Thyroid gland (tissue), 4 donors: ENCODE measurements around the gene LRRC7. TPM values are rescaled to one million over a fixed set of nuclear protein-coding genes. Genes with fewer than 3 reads are reported as not detected.

Source experiments
- DNase-seq, 2 donors: peaks; one replicate each; pipeline ENCODE4 v3.0.0-alpha.2; 2019
- H3K27ac ChIP-seq, 3 donors: fragments of 200-600 bp; sonication (generic); 1 replicate in 2 of 3; 2 replicates in 1 of 3; pipeline ENCODE4 v1.5.1; 2016 to 2019; ENCODE audit warnings: mild to moderate bottlenecking in 1 of 3, moderate library complexity in 1 of 3
- H3K27me3 ChIP-seq: fragments of 200-600 bp; sonication (generic); one replicate; pipeline ENCODE4 v1.5.1; 2019
- H3K36me3 ChIP-seq, 2 donors: fragments of 200-600 bp; sonication (generic); one replicate each; pipeline ENCODE4 v1.5.1; 2016 to 2019
- H3K4me1 ChIP-seq, 2 donors: fragments of 200-600 bp; sonication (generic); one replicate each; pipeline ENCODE4 v1.5.1; 2017 to 2019
- H3K4me3 ChIP-seq, 3 donors: fragments of 200-600 bp; sonication (generic); replicated peaks in 1 of 3; 1 replicate in 2 of 3; 2 replicates in 1 of 3; pipeline ENCODE4 v1.5.1; 2016; ENCODE audit warnings: mild to moderate bottlenecking in 1 of 3
- H3K9me3 ChIP-seq: fragments of 200-600 bp; sonication (generic); one replicate; pipeline ENCODE4 v1.5.1; 2017
- CTCF ChIP-seq, 6 experiments: fragments of 200-600 bp in 3 of 6; fragments of 450-650 bp in 3 of 6; sonication (generic) in 3 of 6; IDR thresholded peaks; one replicate each; pipeline ENCODE4 v1.5.1; 2016 to 2019; ENCODE audit warnings: antibody characterized with exemption in 6 of 6, mild to moderate bottlenecking in 2 of 6, inconsistent platforms in 1 of 6, moderate library complexity in 1 of 6
- POLR2A ChIP-seq, 2 donors: fragments of 450-650 bp; IDR thresholded peaks; one replicate each; pipeline ENCODE4 v1.6.1; 2017; ENCODE audit warnings: antibody characterized with exemption in 2 of 2, mild to moderate bottlenecking in 2 of 2, moderate library complexity in 1 of 2
- WGBS, 2 donors: methylation state at CpG; one replicate each; pipeline ENCODE4 v1.1.5; 2017; 5-methylcytosine and 5-hydroxymethylcytosine counted together
- intact Hi-C: fragments of 100-400 bp; cut with DNase I; formaldehyde crosslinking; loops from one replicate; pipeline ENCODE4 v1.15.1; 2023
- total RNA-seq, 4 donors: library from RNA; depleted of rRNA; stranded (reverse); fragments of >200 nt; gene quantifications; one replicate each; pipeline ENCODE4 v1.2.3, GENCODE V29; 2016

Gene LRRC7
- total RNA-seq, 4 donors from 2014 or later: 7.9 to 31.7 (median 18.7) TPM

- Histone ChIP-seq H3K4me1 (no peaks in the 10 kb centered on the region), H3K9me3 (no peaks in the 10 kb centered on the region), H3K27me3 (no peaks in the 10 kb centered on the region), H3K36me3 (no peaks in the 10 kb centered on the region), H3K4me3 (no peak overlapping the region), H3K27ac (no peak overlapping the region)
- no peak for TF ChIP-seq CTCF (IDR thresholded peaks at IDR 0.05)
- TF ChIP-seq POLR2A (IDR thresholded peaks at IDR 0.05): no peak
- WGBS, 2 donors: 92 to 96% methylated on average over 2 of the region's 2 CpGs
- intact Hi-C loops: no loop called here
- no peak for DNase-seq
Observed at GRCh38 chr1:70090875-70091274, 523.2 kb downstream of the LRRC7 start.

- TF ChIP-seq CTCF (IDR thresholded peaks at IDR 0.05) (no peak), POLR2A (IDR thresholded peaks at IDR 0.05) (no peak)
- Histone ChIP-seq H3K4me1 (no peaks in the 10 kb centered on the region), H3K27ac (no peak overlapping the region), H3K4me3 (no peak overlapping the region), H3K36me3 (no peaks in the 10 kb centered on the region), H3K27me3 (no peaks in the 10 kb centered on the region), H3K9me3 (no peaks in the 10 kb centered on the region)
- DNase-seq: no peak
- intact Hi-C loops: no loop called here
Observed at GRCh38 chr1:70091811-70092210, 524.1 kb downstream of the LRRC7 start.

- Histone ChIP-seq H3K9me3 (no peaks in the 10 kb centered on the region), H3K4me1 (no peaks in the 10 kb centered on the region), H3K4me3 (no peak overlapping the region), H3K27ac (no peak overlapping the region), H3K36me3 (no peaks in the 10 kb centered on the region), H3K27me3 (no peaks in the 10 kb centered on the region)
- no peak for DNase-seq
- TF ChIP-seq POLR2A (IDR thresholded peaks at IDR 0.05) (no peak), CTCF (IDR thresholded peaks at IDR 0.05) (no peak)
- WGBS, 2 donors: 76 to 86% methylated on average over 3 of the region's 3 CpGs
- intact Hi-C loops: no loop called here
Observed at GRCh38 chr1:70092526-70092925, 524.8 kb downstream of the LRRC7 start.

GRCh38 chr1:70093250-70093975 lies 525.7 kb downstream of the LRRC7 start:
- DNase-seq: no peak
- Histone ChIP-seq H3K36me3 (no peaks in the 10 kb centered on the region), H3K4me1 (no peaks in the 10 kb centered on the region), H3K27ac (no peak overlapping the region), H3K27me3 (no peaks in the 10 kb centered on the region), H3K4me3 (no peak overlapping the region), H3K9me3 (no peaks in the 10 kb centered on the region)
- intact Hi-C loops: no loop called here
- TF ChIP-seq CTCF (IDR thresholded peaks at IDR 0.05) (no peak), POLR2A (IDR thresholded peaks at IDR 0.05) (no peak)

GRCh38 chr1:70101231-70101630 lies 533.5 kb downstream of the LRRC7 start:
- 70 to 84% methylated on average over 2 of the region's 2 CpGs for WGBS, 2 donors
- H3K9me3 ChIP-seq: no peaks in the 10 kb centered on the region
- no peaks in the 10 kb centered on the region for H3K27me3 ChIP-seq
- no peak overlapping the region for H3K4me3 ChIP-seq
- no peaks in the 10 kb centered on the region for H3K36me3 ChIP-seq
- no peak overlapping the region for H3K27ac ChIP-seq
- intact Hi-C loops: no loop called here
- H3K4me1 ChIP-seq: no peaks in the 10 kb centered on the region
- no peak for DNase-seq
- TF ChIP-seq POLR2A (IDR thresholded peaks at IDR 0.05): no peak
- no peak for TF ChIP-seq CTCF (IDR thresholded peaks at IDR 0.05)
